OCI-LY3 (cell line): Measurements from ENCODE around the gene DACT2.

Experiments used
- CTCF ChIP-seq: fragments of 200-600, 300-600 bp; sonication (generic); IDR thresholded peaks from 2 replicates; pipeline ENCODE4 v1.5.1; 2014; ENCODE audit warnings: antibody characterized with exemption, low read length, low read depth
- EZH2phosphoT487 ChIP-seq: fragments of 200-600 bp; shearing (Covaris generic); IDR thresholded peaks from 2 replicates; pipeline ENCODE4 v1.6.1; 2018; ENCODE audit warnings: antibody characterized with exemption, mixed run types, low read depth

DNA sequence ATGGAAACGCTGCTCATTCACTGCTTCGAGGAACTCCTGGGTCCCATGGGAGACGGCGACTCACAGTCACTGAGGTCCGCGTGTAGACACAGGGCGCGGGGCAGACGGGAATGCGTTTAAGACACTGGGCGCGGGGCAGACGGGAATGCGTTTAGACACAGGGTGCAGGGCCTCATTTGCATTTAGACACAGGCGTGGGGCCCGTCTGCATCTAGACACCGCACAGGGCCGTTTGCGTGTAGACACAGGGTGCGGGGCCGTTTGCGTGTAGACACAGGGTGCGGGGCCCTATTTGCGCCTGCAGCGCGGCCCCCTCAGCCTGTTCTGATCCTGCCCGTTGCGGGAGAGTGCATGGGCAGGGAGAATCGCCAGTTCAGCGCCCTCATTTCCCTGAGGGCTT, 10.4 kb downstream of the DACT2 start:
- no peak for TF ChIP-seq EZH2phosphoT487
- TF ChIP-seq CTCF, result no peak
